Measurements from ENCODE around the gene DISC1.
"Not testable (repeated sequence)": the region's sequence is repeated elsewhere in the genome, so short reads cannot be mapped to it uniquely, and the experiment has no call there.

Gene DISC1

DNA sequence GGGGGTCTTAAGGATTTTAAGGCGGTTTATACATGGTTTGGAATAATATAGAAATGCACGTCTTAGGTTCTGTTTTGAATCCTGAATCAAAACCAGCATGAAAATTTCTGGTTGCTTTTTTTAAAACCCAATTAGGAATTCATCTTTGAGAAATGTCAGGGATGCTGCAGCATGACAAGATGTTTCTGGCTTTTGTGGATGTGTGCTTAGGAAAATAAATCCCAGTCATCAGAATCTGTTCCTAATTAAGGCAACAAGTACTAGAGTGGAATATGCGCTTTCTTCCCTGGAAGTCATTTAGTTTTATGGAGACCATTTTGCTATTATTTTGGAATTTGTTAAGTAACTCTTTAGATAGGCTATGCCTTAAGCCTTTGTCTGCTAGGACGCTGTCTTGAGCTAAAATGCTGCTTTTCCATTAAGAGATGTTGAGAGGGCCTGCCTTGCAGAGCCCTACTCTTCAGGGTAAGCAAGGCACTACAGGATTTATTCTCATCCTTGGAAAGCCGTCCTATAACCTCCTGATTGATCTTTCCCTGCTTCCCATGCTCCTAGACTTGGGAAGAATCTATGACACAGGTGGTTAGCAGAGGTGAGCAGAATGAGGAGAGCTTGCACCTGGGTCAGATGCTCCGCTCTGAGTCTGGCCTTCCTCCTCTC is 332.8 kb downstream of the DISC1 start:
- TF ChIP-seq, protein P1, sequence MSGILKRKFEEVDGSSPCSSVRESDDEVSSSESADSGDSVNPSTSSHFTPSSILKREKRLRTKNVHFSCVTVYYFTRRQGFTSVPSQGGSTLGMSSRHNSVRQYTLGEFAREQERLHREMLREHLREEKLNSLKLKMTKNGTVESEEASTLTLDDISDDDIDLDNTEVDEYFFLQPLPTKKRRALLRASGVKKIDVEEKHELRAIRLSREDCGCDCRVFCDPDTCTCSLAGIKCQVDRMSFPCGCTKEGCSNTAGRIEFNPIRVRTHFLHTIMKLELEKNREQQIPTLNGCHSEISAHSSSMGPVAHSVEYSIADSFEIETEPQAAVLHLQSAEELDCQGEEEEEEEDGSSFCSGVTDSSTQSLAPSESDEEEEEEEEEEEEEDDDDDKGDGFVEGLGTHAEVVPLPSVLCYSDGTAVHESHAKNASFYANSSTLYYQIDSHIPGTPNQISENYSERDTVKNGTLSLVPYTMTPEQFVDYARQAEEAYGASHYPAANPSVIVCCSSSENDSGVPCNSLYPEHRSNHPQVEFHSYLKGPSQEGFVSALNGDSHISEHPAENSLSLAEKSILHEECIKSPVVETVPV (CRISPR knock-in tag; IDR thresholded peaks at IDR 0.05), result no peak
- TF ChIP-seq ZNF70 (CRISPR knock-in tag; IDR thresholded peaks at IDR 0.05), result no peak
- no peak for TF ChIP-seq BACH2 (CRISPR knock-in tag; IDR thresholded peaks at IDR 0.05; ENCODE audit: borderline replicate concordance)
- no peak for TF ChIP-seq ZFP30 (CRISPR knock-in tag; IDR thresholded peaks at IDR 0.05)
- TF ChIP-seq, protein P2, sequence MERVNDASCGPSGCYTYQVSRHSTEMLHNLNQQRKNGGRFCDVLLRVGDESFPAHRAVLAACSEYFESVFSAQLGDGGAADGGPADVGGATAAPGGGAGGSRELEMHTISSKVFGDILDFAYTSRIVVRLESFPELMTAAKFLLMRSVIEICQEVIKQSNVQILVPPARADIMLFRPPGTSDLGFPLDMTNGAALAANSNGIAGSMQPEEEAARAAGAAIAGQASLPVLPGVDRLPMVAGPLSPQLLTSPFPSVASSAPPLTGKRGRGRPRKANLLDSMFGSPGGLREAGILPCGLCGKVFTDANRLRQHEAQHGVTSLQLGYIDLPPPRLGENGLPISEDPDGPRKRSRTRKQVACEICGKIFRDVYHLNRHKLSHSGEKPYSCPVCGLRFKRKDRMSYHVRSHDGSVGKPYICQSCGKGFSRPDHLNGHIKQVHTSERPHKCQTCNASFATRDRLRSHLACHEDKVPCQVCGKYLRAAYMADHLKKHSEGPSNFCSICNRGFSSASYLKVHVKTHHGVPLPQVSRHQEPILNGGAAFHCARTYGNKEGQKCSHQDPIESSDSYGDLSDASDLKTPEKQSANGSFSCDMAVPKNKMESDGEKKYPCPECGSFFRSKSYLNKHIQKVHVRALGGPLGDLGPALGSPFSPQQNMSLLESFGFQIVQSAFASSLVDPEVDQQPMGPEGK (CRISPR knock-in tag; IDR thresholded peaks at IDR 0.05; ENCODE audit: borderline replicate concordance), result no peak
- no peak for TF ChIP-seq GLIS3 (CRISPR knock-in tag; IDR thresholded peaks at IDR 0.05)
- peak; percentile 94 for ATAC-seq

DNA sequence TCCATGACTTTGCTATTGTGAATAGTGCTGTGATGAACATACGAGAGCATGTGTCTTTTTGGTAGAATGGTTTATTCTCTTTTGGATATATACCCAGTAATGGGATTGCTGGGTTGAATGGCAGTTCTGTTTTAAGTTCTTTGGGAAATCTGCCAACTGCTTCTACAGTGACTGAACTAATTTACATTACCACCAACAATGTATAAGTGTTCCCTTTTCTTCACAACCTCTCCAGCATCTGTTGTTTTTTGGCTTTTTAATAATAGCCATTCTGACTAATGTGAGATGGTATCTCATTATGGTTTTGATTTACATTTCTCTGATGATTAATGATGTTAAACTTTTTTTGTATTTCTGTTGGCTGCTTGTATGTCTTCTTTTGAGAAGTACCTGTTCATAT is 335.2 kb downstream of the DISC1 start:
- ATAC-seq, result not testable (repeated sequence)

DNA sequence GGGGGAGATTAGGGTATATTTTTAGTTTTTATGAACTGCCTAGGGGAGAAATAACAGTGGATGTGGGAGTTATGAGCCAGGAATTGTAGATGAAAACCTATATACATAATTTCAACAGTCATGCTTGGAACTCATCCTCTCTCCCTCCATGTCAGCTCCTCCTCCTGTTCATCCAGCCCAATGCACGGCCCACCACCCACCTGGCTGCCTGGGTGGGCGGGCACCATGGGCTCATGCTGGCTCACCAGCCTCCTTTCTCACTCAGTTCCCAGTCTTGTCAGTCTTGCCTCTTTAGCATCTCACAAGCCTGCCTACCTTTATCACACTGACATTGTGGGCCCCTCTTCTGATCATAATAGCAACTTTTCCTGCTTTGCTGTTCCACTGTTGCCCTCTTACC is 336.0 kb downstream of the DISC1 start:
- ATAC-seq, result no peak
- no peak for TF ChIP-seq ZFP3 (CRISPR knock-in tag; IDR thresholded peaks at IDR 0.05)
- no peak for TF ChIP-seq ZNF8 (CRISPR knock-in tag; IDR thresholded peaks at IDR 0.05)
- TF ChIP-seq OSR1 (CRISPR knock-in tag; IDR thresholded peaks at IDR 0.05), result no peak
- TF ChIP-seq CSDC2 (CRISPR knock-in tag; IDR thresholded peaks at IDR 0.05), result no peak
- no peak for TF ChIP-seq RARB (CRISPR knock-in tag; IDR thresholded peaks at IDR 0.05)
- TF ChIP-seq ARNTL (CRISPR knock-in tag; IDR thresholded peaks at IDR 0.05; ENCODE audit: borderline replicate concordance, low read depth), result no peak

DNA sequence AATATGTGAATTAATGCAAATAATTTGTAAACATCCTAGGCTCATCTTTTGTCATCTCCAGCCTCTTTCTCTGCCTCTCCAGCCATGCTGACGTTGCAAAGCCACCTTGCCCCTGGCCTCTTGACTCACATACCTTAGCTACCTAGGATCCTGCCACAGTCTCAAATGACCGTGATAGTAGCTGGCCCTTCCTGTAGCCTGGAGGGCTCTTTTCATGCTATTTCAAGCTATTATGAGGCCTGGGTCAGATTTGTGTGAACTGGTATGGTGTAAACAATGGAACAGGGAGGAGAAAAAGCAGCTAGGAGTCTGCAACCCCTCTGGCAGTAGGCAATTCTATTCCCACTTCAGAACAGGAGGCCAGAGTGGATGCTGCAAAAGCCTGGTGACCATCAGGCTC is 337.7 kb downstream of the DISC1 start:
- TF ChIP-seq TOX (CRISPR knock-in tag; IDR thresholded peaks at IDR 0.05; ENCODE audit: borderline replicate concordance) (no peak), ZFP3 (CRISPR knock-in tag; IDR thresholded peaks at IDR 0.05) (no peak), ZNF565 (CRISPR knock-in tag; conservative IDR thresholded peaks at IDR 0.05; ENCODE audit: low read depth) (no peak), CSDC2 (CRISPR knock-in tag; IDR thresholded peaks at IDR 0.05) (no peak), PPARA (CRISPR knock-in tag; IDR thresholded peaks at IDR 0.05; ENCODE audit: borderline replicate concordance) (no peak), ARNTL (CRISPR knock-in tag; IDR thresholded peaks at IDR 0.05; ENCODE audit: borderline replicate concordance, low read depth) (no peak), SNAI2 (CRISPR knock-in tag; IDR thresholded peaks at IDR 0.05) (no peak), GLIS3 (CRISPR knock-in tag; IDR thresholded peaks at IDR 0.05) (no peak), ZNF8 (CRISPR knock-in tag; IDR thresholded peaks at IDR 0.05) (no peak)
- TF ChIP-seq, protein P1 (CRISPR knock-in tag; IDR thresholded peaks at IDR 0.05), result no peak
- TF ChIP-seq, protein P3, sequence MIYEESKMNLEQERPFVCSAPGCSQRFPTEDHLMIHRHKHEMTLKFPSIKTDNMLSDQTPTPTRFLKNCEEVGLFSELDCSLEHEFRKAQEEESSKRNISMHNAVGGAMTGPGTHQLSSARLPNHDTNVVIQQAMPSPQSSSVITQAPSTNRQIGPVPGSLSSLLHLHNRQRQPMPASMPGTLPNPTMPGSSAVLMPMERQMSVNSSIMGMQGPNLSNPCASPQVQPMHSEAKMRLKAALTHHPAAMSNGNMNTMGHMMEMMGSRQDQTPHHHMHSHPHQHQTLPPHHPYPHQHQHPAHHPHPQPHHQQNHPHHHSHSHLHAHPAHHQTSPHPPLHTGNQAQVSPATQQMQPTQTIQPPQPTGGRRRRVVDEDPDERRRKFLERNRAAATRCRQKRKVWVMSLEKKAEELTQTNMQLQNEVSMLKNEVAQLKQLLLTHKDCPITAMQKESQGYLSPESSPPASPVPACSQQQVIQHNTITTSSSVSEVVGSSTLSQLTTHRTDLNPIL (CRISPR knock-in tag; IDR thresholded peaks at IDR 0.05; ENCODE audit: low read depth), result no peak
- ATAC-seq, result no peak

DNA sequence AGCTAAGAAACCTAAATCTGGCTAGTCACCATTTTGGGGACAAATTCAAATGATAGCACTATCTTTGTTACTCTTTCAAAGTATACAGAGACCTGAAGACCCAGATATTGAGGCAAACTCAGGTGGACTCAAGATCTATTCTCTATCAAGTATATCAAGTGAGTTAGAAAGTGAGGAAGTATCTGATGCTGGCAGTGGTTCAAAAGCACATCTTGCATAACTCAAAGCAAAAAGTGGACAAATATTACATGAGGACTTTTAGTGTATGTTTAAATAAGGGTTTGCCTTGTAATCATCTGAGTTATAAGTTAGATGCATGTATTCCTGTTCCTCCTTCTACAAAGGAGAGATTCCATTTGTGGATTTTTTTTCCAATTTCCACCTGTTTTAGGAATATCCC is 338.4 kb downstream of the DISC1 start:
- no peak for ATAC-seq
- TF ChIP-seq ZC3H10 (CRISPR knock-in tag; IDR thresholded peaks at IDR 0.05) (no peak), ZNF8 (CRISPR knock-in tag; IDR thresholded peaks at IDR 0.05) (no peak), BACH2 (CRISPR knock-in tag; IDR thresholded peaks at IDR 0.05; ENCODE audit: borderline replicate concordance) (no peak), PPARA (CRISPR knock-in tag; IDR thresholded peaks at IDR 0.05; ENCODE audit: borderline replicate concordance) (no peak), CSDC2 (CRISPR knock-in tag; IDR thresholded peaks at IDR 0.05) (no peak), GLIS3 (CRISPR knock-in tag; IDR thresholded peaks at IDR 0.05) (no peak), ZFP30 (CRISPR knock-in tag; IDR thresholded peaks at IDR 0.05) (no peak), ZFP3 (CRISPR knock-in tag; IDR thresholded peaks at IDR 0.05) (no peak), ESRRG (CRISPR knock-in tag; IDR thresholded peaks at IDR 0.05) (no peak)
- TF ChIP-seq, protein P4, sequence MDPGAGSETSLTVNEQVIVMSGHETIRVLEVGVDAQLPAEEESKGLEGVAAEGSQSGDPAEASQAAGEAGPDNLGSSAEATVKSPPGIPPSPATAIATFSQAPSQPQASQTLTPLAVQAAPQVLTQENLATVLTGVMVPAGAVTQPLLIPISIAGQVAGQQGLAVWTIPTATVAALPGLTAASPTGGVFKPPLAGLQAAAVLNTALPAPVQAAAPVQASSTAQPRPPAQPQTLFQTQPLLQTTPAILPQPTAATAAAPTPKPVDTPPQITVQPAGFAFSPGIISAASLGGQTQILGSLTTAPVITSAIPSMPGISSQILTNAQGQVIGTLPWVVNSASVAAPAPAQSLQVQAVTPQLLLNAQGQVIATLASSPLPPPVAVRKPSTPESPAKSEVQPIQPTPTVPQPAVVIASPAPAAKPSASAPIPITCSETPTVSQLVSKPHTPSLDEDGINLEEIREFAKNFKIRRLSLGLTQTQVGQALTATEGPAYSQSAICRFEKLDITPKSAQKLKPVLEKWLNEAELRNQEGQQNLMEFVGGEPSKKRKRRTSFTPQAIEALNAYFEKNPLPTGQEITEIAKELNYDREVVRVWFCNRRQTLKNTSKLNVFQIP (CRISPR knock-in tag; IDR thresholded peaks at IDR 0.05; ENCODE audit: borderline replicate concordance, low read depth), result no peak
- TF ChIP-seq, protein P3 (CRISPR knock-in tag; IDR thresholded peaks at IDR 0.05; ENCODE audit: low read depth), result no peak
